H9 (cell line): ENCODE data around the gene LIPC. TPM values are rescaled to one million over a fixed set of nuclear protein-coding genes. Genes with fewer than 3 reads are reported as not detected.

ENCODE experiments used
- DNase-seq: peaks from one replicate; pipeline ENCODE4 v3.0.0-alpha.2; 2017
- H2AFZ ChIP-seq: one replicate; pipeline ENCODE4 v1.6.1; 2013; ENCODE audit warnings: mild to moderate bottlenecking, low read length, control low read depth, moderate library complexity
- H2AK5ac ChIP-seq: 2 replicates; pipeline ENCODE4 v1.6.1; 2013; ENCODE audit warnings: low read length, control low read depth, mixed read lengths; ENCODE audit not compliant: insufficient read length
- H2BK120ac ChIP-seq: one replicate; pipeline ENCODE4 v1.6.1; 2013; ENCODE audit warnings: low read depth, mild to moderate bottlenecking, low read length, control low read depth, inconsistent platforms; ENCODE audit not compliant: poor library complexity, severe bottlenecking
- H2BK12ac ChIP-seq: 2 replicates; pipeline ENCODE4 v1.6.1; 2013; ENCODE audit warnings: low read length, control low read depth, mixed read lengths, low read depth; ENCODE audit not compliant: insufficient read length
- H2BK15ac ChIP-seq: 2 replicates; pipeline ENCODE4 v1.6.1; 2013; ENCODE audit warnings: low read depth, low read length, control low read depth
- H2BK20ac ChIP-seq: one replicate; pipeline ENCODE4 v1.6.1; 2013; ENCODE audit warnings: low read depth, mild to moderate bottlenecking, low read length, control low read depth, inconsistent platforms; ENCODE audit not compliant: poor library complexity, severe bottlenecking
- H2BK5ac ChIP-seq: 2 replicates; pipeline ENCODE4 v1.6.1; 2013; ENCODE audit warnings: low read length, control low read depth, mixed read lengths; ENCODE audit not compliant: insufficient read length
- H3K14ac ChIP-seq: 2 replicates; pipeline ENCODE4 v1.6.1; 2013; ENCODE audit warnings: low read length, control low read depth; ENCODE audit not compliant: insufficient read depth
- H3K18ac ChIP-seq: 2 replicates; pipeline ENCODE4 v1.6.1; 2013; ENCODE audit warnings: low read depth, mild to moderate bottlenecking, mixed read lengths, low read length, control low read depth; ENCODE audit not compliant: insufficient read length
- H3K23ac ChIP-seq: 2 replicates; pipeline ENCODE4 v1.6.1; 2013; ENCODE audit warnings: low read length, control low read depth, mixed read lengths, low read depth; ENCODE audit not compliant: insufficient read length
- H3K23me2 ChIP-seq: 2 replicates; pipeline ENCODE4 v1.6.1; 2013; ENCODE audit warnings: low read depth, mild to moderate bottlenecking, mixed read lengths, low read length, control low read depth; ENCODE audit not compliant: insufficient read length, poor library complexity, severe bottlenecking
- H3K27ac ChIP-seq: 2 replicates; pipeline ENCODE4 v1.5.1; 2013; ENCODE audit warnings: low read length, control low read depth, mixed read lengths, low read depth; ENCODE audit not compliant: insufficient read length
- H3K27me3 ChIP-seq: 2 replicates; pipeline ENCODE4 v1.6.1; 2013; ENCODE audit warnings: low read length, control low read depth, inconsistent platforms; ENCODE audit not compliant: insufficient read depth
- H3K4ac ChIP-seq: 2 replicates; pipeline ENCODE4 v1.6.1; 2013; ENCODE audit warnings: low read depth, mild to moderate bottlenecking, control low read depth, inconsistent platforms, low read length, moderate library complexity
- H3K4me1 ChIP-seq: 2 replicates; pipeline ENCODE4 v1.6.1; 2013; ENCODE audit warnings: low read length, control low read depth, inconsistent platforms; ENCODE audit not compliant: insufficient read depth
- H3K4me2 ChIP-seq: 2 replicates; pipeline ENCODE4 v1.6.1; 2013; ENCODE audit warnings: low read length, control low read depth, mixed read lengths; ENCODE audit not compliant: insufficient read length, insufficient read depth
- H3K56ac ChIP-seq: 2 replicates; pipeline ENCODE4 v1.6.1; 2013; ENCODE audit warnings: low read depth, mild to moderate bottlenecking, mixed read lengths, low read length, control low read depth; ENCODE audit not compliant: insufficient read length
- H3K79me1 ChIP-seq: 2 replicates; pipeline ENCODE4 v1.6.1; 2013; ENCODE audit warnings: low read depth, mild to moderate bottlenecking, moderate library complexity, low read length, control low read depth, inconsistent platforms; ENCODE audit not compliant: insufficient read depth, poor library complexity, severe bottlenecking
- H3K79me2 ChIP-seq: 2 replicates; pipeline ENCODE4 v1.6.1; 2013; ENCODE audit warnings: low read length, control low read depth, inconsistent platforms; ENCODE audit not compliant: insufficient read depth
- H3K9ac ChIP-seq: 2 replicates; pipeline ENCODE4 v1.6.1; 2013; ENCODE audit warnings: low read length, control low read depth, mixed read lengths; ENCODE audit not compliant: insufficient read length; ENCODE audit errors: extremely low read depth
- H3K9me3 ChIP-seq: one replicate; pipeline ENCODE4 v1.6.1; 2013; ENCODE audit warnings: low read depth, low read length, inconsistent platforms; ENCODE audit not compliant: control insufficient read depth
- H3T11ph ChIP-seq: one replicate; pipeline ENCODE4 v1.6.1; 2013; ENCODE audit warnings: mild to moderate bottlenecking, low read length, control low read depth, inconsistent platforms
- H4K20me1 ChIP-seq: one replicate; pipeline ENCODE4 v1.6.1; 2013; ENCODE audit not compliant: control insufficient read depth, insufficient read length, insufficient read depth
- H4K5ac ChIP-seq: 2 replicates; pipeline ENCODE4 v1.6.1; 2013; ENCODE audit warnings: low read depth, mild to moderate bottlenecking, mixed read lengths, low read length, control low read depth; ENCODE audit not compliant: insufficient read length
- H4K8ac ChIP-seq: replicated peaks from 2 replicates; pipeline ENCODE4 v1.6.1; 2013; ENCODE audit warnings: low read length, control low read depth, mixed read lengths, low read depth; ENCODE audit not compliant: insufficient read length
- H4K91ac ChIP-seq: 2 replicates; pipeline ENCODE4 v1.6.1; 2013; ENCODE audit warnings: low read depth, mild to moderate bottlenecking, moderate library complexity, mixed read lengths, low read length, control low read depth; ENCODE audit not compliant: insufficient read length
- H3K27ac Mint-ChIP-seq, 3 experiments: 2 replicates in 2 of 3; 3 replicates in 1 of 3; pipeline ENCODE4 v1.8.0; 2020 to 2021; ENCODE audit warnings: mixed read lengths in 3 of 3, mild to moderate bottlenecking in 1 of 3, moderate library complexity in 1 of 3
- H3K27me3 Mint-ChIP-seq: 2 replicates; pipeline ENCODE4 v1.8.0; 2021; ENCODE audit warnings: low read depth, mild to moderate bottlenecking, moderate library complexity, mixed read lengths
- H3K36me3 Mint-ChIP-seq, 3 experiments: 2 replicates in 2 of 3; 3 replicates in 1 of 3; pipeline ENCODE4 v1.8.0; 2020 to 2021; ENCODE audit warnings: low read depth in 3 of 3, mixed read lengths in 3 of 3; ENCODE audit not compliant: insufficient read depth in 1 of 3
- H3K4me1 Mint-ChIP-seq, 2 experiments: 2 replicates each; pipeline ENCODE4 v1.8.0; 2020; ENCODE audit warnings: mixed read lengths in 2 of 2
- H3K4me3 Mint-ChIP-seq, 2 experiments: 2 replicates in 1 of 2; 3 replicates in 1 of 2; pipeline ENCODE4 v1.8.0; 2020 to 2021; ENCODE audit warnings: mild to moderate bottlenecking in 2 of 2, mixed read lengths in 2 of 2, moderate library complexity in 1 of 2
- H3K9me3 Mint-ChIP-seq, 2 experiments: 2 replicates in 1 of 2; 3 replicates in 1 of 2; pipeline ENCODE4 v1.8.0; 2020; ENCODE audit warnings: mild to moderate bottlenecking in 2 of 2, mixed read lengths in 2 of 2, moderate library complexity in 1 of 2
- WGBS: extraction: QIAGEN DNeasy Blood & Tissue Kit; methylation state at CpG from one replicate; pipeline ENCODE4 v1.1.7; 2013; ENCODE audit warnings: missing lambda C conversion rate, low lambda C conversion rate, mixed read lengths; ENCODE audit not compliant: insufficient read length; ENCODE audit errors: extremely low coverage; 5-methylcytosine and 5-hydroxymethylcytosine counted together
- total RNA-seq: library from RNA; stranded (reverse); gene quantifications from 2 replicates; pipeline ENCODE4 v1.2.1, GENCODE V29; 2021
- TF ChIP-seq, protein P1 (sequence below): fragments of 200-600 bp; sonication (generic); conservative IDR thresholded peaks from 3 replicates; pipeline ENCODE4 v1.8.0; 2021; ENCODE audit warnings: antibody characterized with exemption, mild to moderate bottlenecking

Gene LIPC
- total RNA-seq, 1 experiment from 2014 or later, result not detected

DNA sequence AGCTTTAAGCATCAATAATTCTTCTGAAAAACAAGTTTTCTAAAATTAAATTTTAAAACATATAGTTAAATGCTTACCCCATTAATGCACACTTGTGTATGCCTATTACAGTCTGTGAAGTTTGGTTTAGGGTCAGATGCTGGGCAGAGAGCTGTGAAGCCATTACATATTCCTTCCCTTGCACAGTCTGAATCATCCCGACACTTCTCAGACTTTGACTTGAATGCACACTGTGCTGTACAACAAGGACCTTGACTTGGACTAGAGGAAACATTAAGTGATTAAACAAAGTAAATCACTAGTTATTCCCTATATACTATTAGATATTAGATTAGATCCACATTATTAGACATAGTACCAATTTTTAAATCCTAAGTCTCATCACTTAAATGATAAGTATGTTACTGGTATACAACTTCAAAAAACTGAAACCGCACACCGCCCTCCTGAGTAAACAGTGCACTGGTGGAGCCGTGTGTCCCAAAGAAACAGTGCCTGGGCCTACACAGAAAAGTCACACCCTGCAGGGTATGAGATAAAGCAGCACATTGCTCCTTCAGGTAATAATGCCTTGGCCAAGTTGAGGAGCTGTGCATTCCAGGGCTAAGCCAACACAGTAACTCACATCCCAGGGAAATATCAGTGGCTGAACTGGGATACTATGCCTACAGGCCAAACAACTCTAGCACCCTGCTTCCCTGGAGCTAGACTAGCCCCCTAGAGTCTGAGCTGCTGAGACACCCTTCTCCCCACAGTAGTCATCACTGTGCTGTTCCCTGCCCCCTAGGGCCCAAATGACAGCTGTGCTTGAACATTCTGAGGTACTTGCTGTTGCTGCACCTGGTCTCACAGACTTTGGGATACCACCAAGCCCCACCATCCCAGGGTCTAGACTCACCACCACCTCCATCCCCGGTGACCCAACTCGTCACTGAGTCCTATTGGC, 180.2 kb downstream of the LIPC start:
- peaks cover 27 to 45% (median 39%) of the 10 kb centered on the region in 3 experiments for H3K36me3 Mint-ChIP-seq
- Histone ChIP-seq H3K27me3 (no peaks in the 10 kb centered on the region), H4K91ac (no peak overlapping the region), H2BK120ac (no peak overlapping the region), H2BK15ac (no peak overlapping the region), H4K8ac (no peak overlapping the region), H4K20me1 (no peaks in the 10 kb centered on the region), H3K79me2 (no peaks in the 10 kb centered on the region), H3K14ac (no peak overlapping the region), H4K5ac (no peak overlapping the region), H2BK20ac (no peak overlapping the region), H3K18ac (no peak overlapping the region), H2AFZ (no peak overlapping the region), H3K9me3 (no peaks in the 10 kb centered on the region), H3K56ac (no peak overlapping the region), H2BK12ac (no peak overlapping the region), H3K4me1 (no peaks in the 10 kb centered on the region), H3K9ac (no peak overlapping the region), H3K23ac (no peak overlapping the region), H3K23me2 (no peaks in the 10 kb centered on the region), H3K79me1 (no peaks in the 10 kb centered on the region), H3T11ph (no peak overlapping the region), H3K4me2 (no peak overlapping the region), H3K4ac (no peak overlapping the region), H2BK5ac (no peak overlapping the region), H3K27ac (no peak overlapping the region), H2AK5ac (no peak overlapping the region)
- DNase-seq, result no peak
- H3K9me3 Mint-ChIP-seq, result peaks cover 10 to 12% of the 10 kb centered on the region in 2 experiments
- no CpG with 5 or more reads among the region's 6 CpGs for WGBS
- TF ChIP-seq, protein P1, sequence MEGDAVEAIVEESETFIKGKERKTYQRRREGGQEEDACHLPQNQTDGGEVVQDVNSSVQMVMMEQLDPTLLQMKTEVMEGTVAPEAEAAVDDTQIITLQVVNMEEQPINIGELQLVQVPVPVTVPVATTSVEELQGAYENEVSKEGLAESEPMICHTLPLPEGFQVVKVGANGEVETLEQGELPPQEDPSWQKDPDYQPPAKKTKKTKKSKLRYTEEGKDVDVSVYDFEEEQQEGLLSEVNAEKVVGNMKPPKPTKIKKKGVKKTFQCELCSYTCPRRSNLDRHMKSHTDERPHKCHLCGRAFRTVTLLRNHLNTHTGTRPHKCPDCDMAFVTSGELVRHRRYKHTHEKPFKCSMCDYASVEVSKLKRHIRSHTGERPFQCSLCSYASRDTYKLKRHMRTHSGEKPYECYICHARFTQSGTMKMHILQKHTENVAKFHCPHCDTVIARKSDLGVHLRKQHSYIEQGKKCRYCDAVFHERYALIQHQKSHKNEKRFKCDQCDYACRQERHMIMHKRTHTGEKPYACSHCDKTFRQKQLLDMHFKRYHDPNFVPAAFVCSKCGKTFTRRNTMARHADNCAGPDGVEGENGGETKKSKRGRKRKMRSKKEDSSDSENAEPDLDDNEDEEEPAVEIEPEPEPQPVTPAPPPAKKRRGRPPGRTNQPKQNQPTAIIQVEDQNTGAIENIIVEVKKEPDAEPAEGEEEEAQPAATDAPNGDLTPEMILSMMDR, result no peak
- no peak overlapping the region for H3K4me3 Mint-ChIP-seq
- no peaks in the 10 kb centered on the region for H3K27me3 Mint-ChIP-seq
- peaks cover under 1 to 4% of the 10 kb centered on the region in 2 experiments; a peak in 2 of 4 replicates for H3K4me1 Mint-ChIP-seq
- peak overlapping the region in 2 of 3 experiments; percentile 14 to 46; a peak in 2 of 7 replicates for H3K27ac Mint-ChIP-seq
